Measurements from ENCODE around the gene TACC3. TPM values are rescaled to one million over a fixed set of nuclear protein-coding genes. Genes with fewer than 3 reads are reported as not detected.
A peak's percentile ranks its signal among the peaks of the same experiment; 100 is the strongest.

TACC3 gene
- total RNA-seq, 1 experiment from 2014 or later, result 106 TPM

DNA sequence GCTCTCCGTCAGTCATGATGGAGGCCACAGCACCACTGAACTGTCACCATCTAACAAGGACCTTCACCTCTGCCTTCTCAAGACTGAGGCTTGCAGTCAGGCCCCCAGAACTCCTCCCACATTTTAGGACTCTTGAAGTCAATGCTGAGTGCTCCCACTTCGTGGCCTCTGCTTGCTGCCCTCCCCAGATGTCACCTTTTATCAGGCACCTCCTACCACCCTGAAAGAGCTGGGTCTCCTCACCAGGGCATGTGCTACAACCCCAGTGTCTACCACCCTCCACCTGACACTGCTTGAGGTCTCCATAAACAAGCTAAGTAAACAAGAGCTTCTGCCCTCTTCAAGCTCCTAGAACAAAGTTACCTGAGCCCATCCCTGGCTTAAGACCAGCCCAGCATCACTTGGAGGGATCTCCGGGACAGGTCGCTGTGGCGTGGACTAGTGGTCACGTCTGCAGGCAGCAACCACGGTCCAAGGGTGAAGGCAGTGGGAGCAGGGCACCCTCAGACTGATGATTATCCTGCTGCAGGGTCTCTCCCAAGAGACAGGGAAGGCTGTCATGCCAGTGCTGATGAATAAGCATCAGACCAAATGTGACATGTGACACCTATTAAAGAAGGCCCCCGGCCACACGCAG, 29.5 kb upstream of the TACC3 start:
- H3K9me3 ChIP-seq (ENCODE audit: control insufficient read depth, insufficient read depth, low read depth, low read length), result no peaks in the 10 kb centered on the region
- H3K27ac ChIP-seq (ENCODE audit: low read length), result no peak overlapping the region
- H3K27me3 ChIP-seq (ENCODE audit: control insufficient read depth, insufficient read depth, low read length), result no peaks in the 10 kb centered on the region
- in situ Hi-C loops (cut with HindIII; ENCODE audit: low pct_unique_long_range_greater_than_20kb, low sequenced_read_pairs), result no loop called here
- CTCF ChIA-PET, result no interaction called here
- ATAC-seq (no peak), DNase-seq (ENCODE audit: low read depth, low spot score) (no peak)
- POLR2A ChIA-PET, result no interaction called here
- BruUV-seq (replicated peaks), result no TSS peak
- TF ChIP-seq POLR2AphosphoS5 (IDR thresholded peaks at IDR 0.05; ENCODE audit: low read depth, low read length) (no peak), TCF7L2 (IDR thresholded peaks at IDR 0.05; ENCODE audit: low read depth, low read length) (no peak), SIN3A (IDR thresholded peaks at IDR 0.05; ENCODE audit: borderline replicate concordance, insufficient read depth, low read depth, low read length) (no peak)
- TF ChIP-seq, protein P1, sequence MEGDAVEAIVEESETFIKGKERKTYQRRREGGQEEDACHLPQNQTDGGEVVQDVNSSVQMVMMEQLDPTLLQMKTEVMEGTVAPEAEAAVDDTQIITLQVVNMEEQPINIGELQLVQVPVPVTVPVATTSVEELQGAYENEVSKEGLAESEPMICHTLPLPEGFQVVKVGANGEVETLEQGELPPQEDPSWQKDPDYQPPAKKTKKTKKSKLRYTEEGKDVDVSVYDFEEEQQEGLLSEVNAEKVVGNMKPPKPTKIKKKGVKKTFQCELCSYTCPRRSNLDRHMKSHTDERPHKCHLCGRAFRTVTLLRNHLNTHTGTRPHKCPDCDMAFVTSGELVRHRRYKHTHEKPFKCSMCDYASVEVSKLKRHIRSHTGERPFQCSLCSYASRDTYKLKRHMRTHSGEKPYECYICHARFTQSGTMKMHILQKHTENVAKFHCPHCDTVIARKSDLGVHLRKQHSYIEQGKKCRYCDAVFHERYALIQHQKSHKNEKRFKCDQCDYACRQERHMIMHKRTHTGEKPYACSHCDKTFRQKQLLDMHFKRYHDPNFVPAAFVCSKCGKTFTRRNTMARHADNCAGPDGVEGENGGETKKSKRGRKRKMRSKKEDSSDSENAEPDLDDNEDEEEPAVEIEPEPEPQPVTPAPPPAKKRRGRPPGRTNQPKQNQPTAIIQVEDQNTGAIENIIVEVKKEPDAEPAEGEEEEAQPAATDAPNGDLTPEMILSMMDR (IDR thresholded peaks at IDR 0.05), result no peak
- TF ChIP-seq, protein P2, sequence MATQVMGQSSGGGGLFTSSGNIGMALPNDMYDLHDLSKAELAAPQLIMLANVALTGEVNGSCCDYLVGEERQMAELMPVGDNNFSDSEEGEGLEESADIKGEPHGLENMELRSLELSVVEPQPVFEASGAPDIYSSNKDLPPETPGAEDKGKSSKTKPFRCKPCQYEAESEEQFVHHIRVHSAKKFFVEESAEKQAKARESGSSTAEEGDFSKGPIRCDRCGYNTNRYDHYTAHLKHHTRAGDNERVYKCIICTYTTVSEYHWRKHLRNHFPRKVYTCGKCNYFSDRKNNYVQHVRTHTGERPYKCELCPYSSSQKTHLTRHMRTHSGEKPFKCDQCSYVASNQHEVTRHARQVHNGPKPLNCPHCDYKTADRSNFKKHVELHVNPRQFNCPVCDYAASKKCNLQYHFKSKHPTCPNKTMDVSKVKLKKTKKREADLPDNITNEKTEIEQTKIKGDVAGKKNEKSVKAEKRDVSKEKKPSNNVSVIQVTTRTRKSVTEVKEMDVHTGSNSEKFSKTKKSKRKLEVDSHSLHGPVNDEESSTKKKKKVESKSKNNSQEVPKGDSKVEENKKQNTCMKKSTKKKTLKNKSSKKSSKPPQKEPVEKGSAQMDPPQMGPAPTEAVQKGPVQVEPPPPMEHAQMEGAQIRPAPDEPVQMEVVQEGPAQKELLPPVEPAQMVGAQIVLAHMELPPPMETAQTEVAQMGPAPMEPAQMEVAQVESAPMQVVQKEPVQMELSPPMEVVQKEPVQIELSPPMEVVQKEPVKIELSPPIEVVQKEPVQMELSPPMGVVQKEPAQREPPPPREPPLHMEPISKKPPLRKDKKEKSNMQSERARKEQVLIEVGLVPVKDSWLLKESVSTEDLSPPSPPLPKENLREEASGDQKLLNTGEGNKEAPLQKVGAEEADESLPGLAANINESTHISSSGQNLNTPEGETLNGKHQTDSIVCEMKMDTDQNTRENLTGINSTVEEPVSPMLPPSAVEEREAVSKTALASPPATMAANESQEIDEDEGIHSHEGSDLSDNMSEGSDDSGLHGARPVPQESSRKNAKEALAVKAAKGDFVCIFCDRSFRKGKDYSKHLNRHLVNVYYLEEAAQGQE (IDR thresholded peaks at IDR 0.05; ENCODE audit: insufficient read depth in 1 of 2, low read depth in 2 of 2, low read length in 1 of 2), result no peak
- H3K4me1 ChIP-seq (ENCODE audit: control insufficient read depth, insufficient read depth, low read length), result no peaks in the 10 kb centered on the region
- intact Hi-C loops (cut with micrococcal nuclease; ENCODE audit: unreplicated experiment), result no loop called here
- H3K4me3 ChIP-seq (ENCODE audit: low read depth in 2 of 2, low read length in 2 of 2), result no peak overlapping the region
- H3K36me3 ChIP-seq (ENCODE audit: control insufficient read depth, insufficient read depth, low read length), result peaks cover 18% of the 10 kb centered on the region

DNA sequence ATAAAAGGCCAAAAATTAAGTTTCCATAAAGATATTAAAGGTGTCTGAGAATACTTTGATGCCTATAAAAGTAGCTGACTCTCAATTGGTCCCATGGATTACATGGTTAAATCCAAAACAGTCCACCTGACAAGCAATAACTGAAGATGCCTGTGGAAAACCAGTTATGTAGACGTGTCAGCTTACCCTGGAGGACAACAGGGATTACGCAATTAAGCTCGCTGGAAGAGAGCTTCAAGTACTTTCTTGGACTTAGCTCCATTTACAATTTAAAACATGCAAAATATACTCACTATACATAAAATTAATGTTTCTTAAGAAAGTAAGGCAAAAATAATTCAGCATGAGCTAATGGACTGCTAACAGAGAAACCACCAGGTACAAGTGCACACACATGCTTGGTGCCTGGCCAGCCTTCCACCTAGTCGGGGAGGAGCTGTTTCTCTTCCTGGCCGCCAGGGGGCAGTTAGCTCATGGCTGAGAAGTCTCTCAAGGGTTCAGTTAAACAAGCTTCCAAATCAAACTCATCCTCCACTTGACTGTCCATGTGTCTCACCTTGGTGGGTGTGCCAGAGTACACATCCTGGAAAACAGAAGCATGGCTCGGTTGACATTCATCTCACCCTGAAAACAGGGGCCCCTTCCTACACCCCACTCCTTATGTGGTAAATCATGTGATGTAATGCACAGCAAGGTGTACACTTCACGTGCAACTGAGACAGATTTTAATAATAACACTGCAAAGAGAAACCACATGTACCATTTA, 28.0 kb upstream of the TACC3 start:
- intact Hi-C loops (cut with micrococcal nuclease; ENCODE audit: unreplicated experiment) (no loop called here), in situ Hi-C loops (cut with HindIII; ENCODE audit: low pct_unique_long_range_greater_than_20kb, low sequenced_read_pairs) (no loop called here)
- H3K4me3 ChIP-seq (ENCODE audit: low read depth in 2 of 2, low read length in 2 of 2), result no peak overlapping the region
- peak overlapping the region; percentile 51; the same call in 1 of the 2 replicates for H3K27ac ChIP-seq (ENCODE audit: low read length)
- no peaks in the 10 kb centered on the region for H3K9me3 ChIP-seq (ENCODE audit: control insufficient read depth, insufficient read depth, low read depth, low read length)
- no peaks in the 10 kb centered on the region for H3K27me3 ChIP-seq (ENCODE audit: control insufficient read depth, insufficient read depth, low read length)
- ChIA-PET CTCF (interaction anchor here (0.8 to 1.5 kb wide), 4 partner anchors 16 to 1071 kb away, joined by 4 to 11 read pairs (median 6); no protein-coding TSS in a partner anchor), POLR2A (no interaction called here)
- BruUV-seq (replicated peaks), result TSS peak; percentile 85
- ATAC-seq, result peak; percentile 91
- peaks cover 18% of the 10 kb centered on the region for H3K36me3 ChIP-seq (ENCODE audit: control insufficient read depth, insufficient read depth, low read length)
- TF ChIP-seq TCF7L2 (IDR thresholded peaks at IDR 0.05; ENCODE audit: low read depth, low read length), result no peak
- TF ChIP-seq POLR2AphosphoS5 (IDR thresholded peaks at IDR 0.05; ENCODE audit: low read depth, low read length), result no peak
- TF ChIP-seq, protein P2 (IDR thresholded peaks at IDR 0.05; ENCODE audit: insufficient read depth in 1 of 2, low read depth in 2 of 2, low read length in 1 of 2), result no peak
- no peak for TF ChIP-seq SIN3A (IDR thresholded peaks at IDR 0.05; ENCODE audit: borderline replicate concordance, insufficient read depth, low read depth, low read length)
- TF ChIP-seq, protein P1 (IDR thresholded peaks at IDR 0.05), result peak; percentile 92
- peak; percentile 64 for DNase-seq (ENCODE audit: low read depth, low spot score)
- H3K4me1 ChIP-seq (ENCODE audit: control insufficient read depth, insufficient read depth, low read length), result no peaks in the 10 kb centered on the region

All from Panc1 (cell line).